Stimulated activated CD8-positive, alpha-beta memory T cell treated with anti-CD3 and anti-CD28 coated beads, Interleukin-4, amount 100 ng/mL, for 48 hours (primary cell): ENCODE data around the gene UQCC2.
A peak's percentile ranks its signal among the peaks of the same experiment; 100 is the strongest.

Experiments
- DNase-seq: peaks from one replicate; pipeline ENCODE4 v3.0.0-alpha.2; 2020

UQCC2 gene

GRCh38 chr6:33688451-33689147 is 22.9 kb downstream of the UQCC2 start:
- DNase-seq, result no peak

GRCh38 chr6:33688006-33688405 is 23.5 kb downstream of the UQCC2 start:
- no peak for DNase-seq

- no peak for DNase-seq
Measured at GRCh38 chr6:33686981-33687975, 24.2 kb downstream of the UQCC2 start.

GRCh38 chr6:33686225-33686924 is 25.1 kb downstream of the UQCC2 start:
- no peak for DNase-seq

- DNase-seq, result no peak
Measured at GRCh38 chr6:33685411-33686224, 25.9 kb downstream of the UQCC2 start.

- no peak for DNase-seq
Measured at GRCh38 chr6:33684983-33685382, 26.5 kb downstream of the UQCC2 start.

- DNase-seq, result no peak
Measured at GRCh38 chr6:33684428-33684896, 27.0 kb downstream of the UQCC2 start.

GRCh38 chr6:33683576-33684427 is 27.7 kb downstream of the UQCC2 start:
- no peak for DNase-seq

- peak; percentile 64 for DNase-seq
Measured at GRCh38 chr6:33683051-33683571, 28.4 kb downstream of the UQCC2 start.

- DNase-seq, result no peak
Measured at GRCh38 chr6:33682341-33682740, 29.2 kb downstream of the UQCC2 start.

GRCh38 chr6:33679761-33680160 is 31.7 kb downstream of the UQCC2 start:
- DNase-seq, result no peak

- DNase-seq, result no peak
Measured at GRCh38 chr6:33678932-33679490, 32.5 kb downstream of the UQCC2 start.

- DNase-seq, result no peak
Measured at GRCh38 chr6:33678233-33678931, 33.1 kb downstream of the UQCC2 start.

GRCh38 chr6:33677689-33678088 is 33.8 kb downstream of the UQCC2 start:
- no peak for DNase-seq

- DNase-seq, result no peak
Measured at GRCh38 chr6:33677143-33677660, 34.3 kb downstream of the UQCC2 start.

- no peak for DNase-seq
Measured at GRCh38 chr6:33676416-33677142, 34.9 kb downstream of the UQCC2 start.

GRCh38 chr6:33675968-33676367 is 35.5 kb downstream of the UQCC2 start:
- no peak for DNase-seq

- DNase-seq, result no peak
Measured at GRCh38 chr6:33673851-33674250, 37.6 kb downstream of the UQCC2 start.

- DNase-seq, result no peak
Measured at GRCh38 chr6:33672808-33673207, 38.7 kb downstream of the UQCC2 start.
